Activated naive CD4-positive, alpha-beta T cell (primary cell): ENCODE measurements around the gene NMD3.

Experiments
- DNase-seq, 4 experiments: peaks; one replicate each; lab custom pipeline; 2025; lab: John Stamatoyannopoulos, UW

The NMD3 gene

DNA sequence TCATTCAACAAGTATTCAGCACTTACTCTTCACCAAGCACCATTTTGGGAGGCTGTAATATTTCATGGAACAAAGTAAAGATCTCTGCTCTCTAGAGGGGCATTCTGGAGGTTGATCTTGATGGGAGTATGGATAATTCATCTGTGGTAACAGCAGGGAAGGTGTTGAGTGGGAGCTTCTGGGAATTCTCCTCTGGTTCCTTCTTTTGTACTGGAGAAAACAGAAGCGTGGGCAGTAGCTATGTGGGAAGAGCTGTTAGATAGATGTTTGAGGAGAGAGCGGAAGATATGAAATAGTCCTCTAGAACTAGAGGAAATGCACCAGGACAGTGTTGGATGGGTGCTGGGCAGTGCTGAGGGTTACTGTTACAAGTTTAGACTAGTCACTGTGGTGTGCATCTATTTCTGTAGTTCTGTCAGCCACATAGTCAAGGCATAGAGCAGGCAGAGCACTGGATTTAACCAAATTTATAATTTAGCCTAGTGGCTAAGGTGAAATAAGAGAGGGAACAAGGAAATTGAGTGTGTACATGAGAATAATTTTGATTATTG, 9.6 kb downstream of the NMD3 start:
- no peak for DNase-seq

DNA sequence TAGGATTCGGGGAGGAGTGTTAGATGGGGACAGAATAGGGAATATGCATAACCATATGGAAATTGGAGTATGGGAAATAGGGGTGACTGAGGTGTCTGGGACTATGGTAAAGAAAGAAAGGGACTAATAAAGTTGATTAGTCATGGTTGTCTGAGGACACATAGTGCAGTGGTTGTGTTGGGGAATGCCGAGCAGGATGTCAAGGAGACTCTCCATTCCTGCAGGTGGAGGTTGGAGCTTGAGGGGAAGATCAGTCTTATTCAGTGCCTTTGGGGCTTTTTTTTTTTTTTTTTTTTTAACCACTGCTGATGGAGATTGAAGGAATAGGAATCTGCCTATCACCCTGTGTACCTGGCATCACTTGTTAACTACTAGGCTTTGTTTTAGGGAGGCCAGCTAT, 10.8 kb downstream of the NMD3 start:
- DNase-seq: no peak

DNA sequence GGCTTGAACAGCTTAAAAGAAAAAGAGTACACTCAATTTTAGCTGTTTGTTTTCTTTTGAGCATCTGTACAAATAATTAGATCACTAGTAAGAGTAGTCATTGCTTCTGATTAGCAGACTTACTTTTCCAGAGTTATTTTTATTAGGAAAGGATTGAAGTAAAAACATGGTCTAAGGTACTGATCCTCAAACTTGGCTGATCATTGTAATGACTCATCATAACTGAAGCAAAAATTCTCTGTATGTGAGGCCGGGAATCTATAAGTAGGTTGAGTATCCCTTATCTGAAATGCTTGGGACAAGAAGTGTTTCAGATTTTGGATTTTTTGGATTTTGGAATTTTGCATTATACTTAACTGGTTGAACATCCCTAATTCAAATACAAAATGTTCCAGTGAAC, 12.4 kb downstream of the NMD3 start:
- no peak for DNase-seq

DNA sequence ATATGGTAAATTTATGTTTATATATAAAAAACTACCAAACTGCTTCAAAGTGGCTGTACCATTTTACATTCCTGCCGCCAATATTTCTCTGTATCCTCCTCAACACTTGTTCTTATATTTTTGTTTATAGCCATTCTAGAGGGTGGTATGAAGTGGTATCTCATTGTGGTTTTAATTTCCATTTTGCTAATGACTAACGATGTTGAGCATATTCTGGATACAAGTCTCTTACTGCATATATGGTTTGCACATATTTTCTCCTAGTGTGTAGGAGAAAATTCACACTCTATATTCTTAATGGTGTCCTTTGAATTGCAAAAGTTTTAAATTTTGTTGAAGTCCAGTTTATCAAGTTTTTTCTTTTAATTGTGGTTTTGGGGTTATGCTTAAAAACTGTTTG, 15.1 kb downstream of the NMD3 start:
- no peak for DNase-seq

DNA sequence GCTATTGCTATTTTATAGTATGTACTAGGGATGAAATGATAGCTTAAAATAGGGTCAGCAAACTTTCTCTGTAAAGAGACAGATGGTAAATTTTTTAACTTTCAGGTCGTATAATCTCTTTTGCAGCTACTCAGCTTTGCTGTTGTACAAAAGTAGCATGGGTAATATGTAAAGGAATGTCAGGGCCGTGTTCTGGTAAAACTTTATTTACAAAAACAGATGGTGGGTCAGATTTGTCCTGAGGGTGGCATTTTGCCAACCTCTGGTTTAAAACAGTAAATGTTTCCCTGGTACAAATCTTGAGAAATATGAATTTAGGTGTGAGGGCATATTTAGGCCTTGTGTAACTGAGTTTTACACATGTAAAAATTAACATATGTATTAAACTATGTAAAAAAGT, 18.6 kb downstream of the NMD3 start:
- no peak for DNase-seq

DNA sequence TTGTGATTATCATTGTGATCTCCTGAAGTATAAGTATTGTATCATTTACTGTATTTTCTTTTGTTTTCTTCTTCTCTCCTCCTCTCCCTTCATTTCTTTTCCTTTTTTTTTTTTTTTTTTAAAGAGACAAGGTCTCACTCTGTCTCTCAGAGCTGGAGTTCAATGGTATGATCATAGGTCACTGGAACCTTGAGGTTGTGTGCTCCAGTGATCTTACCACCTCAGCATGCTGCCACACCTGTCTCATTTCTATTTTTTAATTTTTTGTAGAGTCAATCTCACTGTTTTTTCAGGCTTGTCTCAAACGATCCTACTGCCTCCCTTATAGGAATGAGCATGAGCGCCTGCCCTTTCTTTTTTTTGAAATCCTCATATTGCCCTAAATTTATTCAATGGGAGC, 23.4 kb downstream of the NMD3 start:
- DNase-seq: no peak

DNA sequence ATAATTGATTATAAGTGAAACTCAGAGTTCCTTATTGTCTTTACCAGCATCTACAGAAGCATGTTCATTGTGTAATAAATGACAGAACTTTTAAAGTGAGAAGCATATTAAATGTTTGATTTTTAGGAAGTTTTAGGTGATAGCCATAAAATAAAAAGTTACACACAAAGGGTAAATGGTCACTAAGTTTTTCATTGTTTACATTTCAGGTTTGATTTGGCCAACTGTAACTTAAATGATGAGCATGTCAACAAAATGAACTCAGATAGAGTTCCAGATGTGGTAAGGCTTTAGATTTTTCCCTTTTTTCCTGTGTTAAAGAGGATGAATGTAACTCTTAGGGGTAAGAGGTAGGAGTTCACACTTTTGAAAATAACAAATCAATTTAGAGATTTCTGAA, 25.9 kb downstream of the NMD3 start:
- no peak for DNase-seq

DNA sequence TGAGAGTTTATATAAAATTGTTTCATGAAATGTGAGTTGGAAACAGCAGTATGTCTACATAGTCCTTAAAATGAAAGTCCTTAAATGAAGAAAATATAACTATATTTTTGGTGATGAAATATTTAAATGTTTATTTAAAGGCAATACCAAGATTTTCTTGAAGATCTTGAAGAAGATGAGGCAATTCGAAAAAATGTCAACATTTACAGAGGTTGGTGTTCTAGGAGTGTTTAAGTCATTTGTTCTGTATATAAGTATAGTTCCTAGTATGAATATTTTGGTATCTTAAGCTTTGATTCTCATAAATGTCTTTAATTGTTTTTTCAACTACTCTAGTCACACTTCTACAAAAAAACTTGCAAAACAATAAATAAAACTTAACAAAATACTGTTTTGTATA, 29.0 kb downstream of the NMD3 start:
- no peak for DNase-seq

DNA sequence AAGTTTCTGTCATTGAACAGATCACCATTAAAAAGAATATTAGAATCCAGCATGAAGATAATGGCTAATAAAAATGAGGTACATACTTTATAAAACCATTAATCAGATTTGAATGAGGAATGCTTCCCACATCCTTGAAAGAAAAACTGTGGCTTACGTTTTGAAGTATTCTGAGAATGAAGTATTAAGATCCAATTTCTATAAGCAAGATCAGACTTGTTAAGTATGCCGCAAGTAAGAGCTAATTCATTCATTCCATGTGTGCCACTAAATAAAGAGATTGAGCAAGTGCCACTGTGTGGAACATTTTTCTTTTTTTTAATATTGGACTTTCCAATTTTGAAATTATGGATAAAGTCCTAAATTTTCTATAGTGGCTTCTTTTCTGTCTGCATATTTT, 30.6 kb downstream of the NMD3 start:
- DNase-seq: no peak

DNA sequence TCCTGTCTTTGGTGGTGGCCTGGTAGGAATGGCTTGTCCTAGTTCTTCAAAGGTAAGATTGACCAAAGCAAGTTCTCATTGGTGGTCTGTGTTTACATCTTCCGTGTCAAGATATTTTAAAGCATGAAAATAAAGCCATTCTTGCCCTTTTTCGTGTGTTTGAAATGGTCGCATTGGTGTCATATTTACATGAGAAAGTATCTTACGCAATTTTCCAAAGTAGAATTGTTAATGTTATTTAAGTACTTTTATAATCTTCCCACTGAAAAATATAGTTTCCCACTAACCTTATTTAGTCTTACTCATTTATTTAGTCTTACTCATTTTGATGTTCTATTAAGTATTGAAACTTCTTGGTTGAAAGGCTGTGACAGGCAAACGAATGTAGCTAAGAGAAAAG, 31.0 kb downstream of the NMD3 start:
- DNase-seq: no peak

DNA sequence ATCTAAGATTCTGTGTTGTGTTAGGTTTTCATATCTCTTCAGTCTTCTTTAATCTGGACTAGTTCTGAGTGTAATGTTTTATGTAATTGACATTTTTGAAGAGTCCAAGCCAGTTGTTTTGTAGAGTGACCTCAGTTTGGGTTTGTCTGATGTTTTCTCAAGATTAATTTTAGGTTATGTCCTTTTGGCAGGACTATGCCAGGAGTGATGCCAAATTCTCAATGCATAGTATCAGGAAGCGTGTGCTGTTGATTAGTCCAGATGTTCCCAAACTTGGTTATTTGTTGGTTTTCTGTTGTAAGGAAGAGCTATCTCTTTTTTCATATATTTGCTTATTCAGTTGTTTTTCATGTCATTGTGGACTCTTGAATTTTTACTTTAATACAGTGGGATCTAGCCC, 32.6 kb downstream of the NMD3 start:
- DNase-seq: no peak

DNA sequence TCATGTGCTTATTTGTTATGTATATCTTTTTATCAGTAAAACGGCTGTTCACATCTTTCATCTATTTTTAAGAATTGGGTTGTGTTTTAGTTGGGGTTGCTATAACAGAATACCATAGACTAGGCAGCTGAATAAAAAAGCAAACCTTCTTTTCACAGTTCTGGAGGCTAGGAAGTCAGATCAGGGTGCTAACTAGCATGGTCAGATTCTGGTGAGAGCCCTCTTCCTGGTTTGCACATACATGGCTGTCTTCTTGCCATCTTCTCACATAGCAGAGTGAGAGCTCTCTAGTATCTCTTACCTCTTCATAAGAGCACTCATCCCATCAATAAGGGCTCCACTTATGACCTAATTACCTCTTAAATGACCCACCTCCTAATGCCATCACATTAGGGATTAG, 33.8 kb downstream of the NMD3 start:
- no peak for DNase-seq

DNA sequence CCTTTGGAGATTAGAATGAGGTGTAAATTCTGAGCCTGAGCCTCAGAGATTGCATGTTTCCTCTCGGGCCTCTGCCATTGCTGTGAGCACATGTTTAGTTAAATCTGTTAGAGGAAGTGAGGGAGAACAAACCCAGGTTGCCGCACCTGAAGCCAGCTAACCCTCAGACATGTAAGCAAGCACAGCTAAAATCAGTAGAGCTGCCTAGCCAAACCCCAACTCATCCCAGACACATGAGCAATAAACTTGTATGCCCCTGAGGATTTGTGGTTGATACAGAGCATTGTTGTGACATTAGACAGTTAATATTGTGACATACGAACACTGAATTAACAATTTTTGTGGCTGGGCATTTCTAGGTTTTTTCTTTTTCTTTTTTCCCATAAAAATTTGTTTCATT, 41.9 kb downstream of the NMD3 start:
- no peak for DNase-seq

DNA sequence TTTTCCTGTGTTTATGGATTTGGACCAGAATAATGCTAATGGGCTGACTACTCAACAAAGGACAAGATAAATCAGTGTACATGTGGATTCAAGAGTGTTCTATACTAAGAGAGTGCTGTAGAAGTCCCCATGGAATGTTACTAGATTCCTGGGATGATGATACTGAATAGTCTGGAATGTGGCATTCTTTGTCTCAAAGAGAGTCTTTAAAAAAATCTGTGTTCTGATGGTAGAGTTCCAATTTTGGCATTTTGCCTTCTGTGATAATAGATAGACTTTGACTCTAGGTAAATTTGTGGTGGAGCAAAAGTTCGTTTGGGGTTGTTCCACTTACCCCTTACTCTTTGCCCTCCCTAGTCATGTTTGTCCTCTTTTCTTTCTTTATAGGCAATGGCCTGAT, 43.7 kb downstream of the NMD3 start:
- DNase-seq: no peak

DNA sequence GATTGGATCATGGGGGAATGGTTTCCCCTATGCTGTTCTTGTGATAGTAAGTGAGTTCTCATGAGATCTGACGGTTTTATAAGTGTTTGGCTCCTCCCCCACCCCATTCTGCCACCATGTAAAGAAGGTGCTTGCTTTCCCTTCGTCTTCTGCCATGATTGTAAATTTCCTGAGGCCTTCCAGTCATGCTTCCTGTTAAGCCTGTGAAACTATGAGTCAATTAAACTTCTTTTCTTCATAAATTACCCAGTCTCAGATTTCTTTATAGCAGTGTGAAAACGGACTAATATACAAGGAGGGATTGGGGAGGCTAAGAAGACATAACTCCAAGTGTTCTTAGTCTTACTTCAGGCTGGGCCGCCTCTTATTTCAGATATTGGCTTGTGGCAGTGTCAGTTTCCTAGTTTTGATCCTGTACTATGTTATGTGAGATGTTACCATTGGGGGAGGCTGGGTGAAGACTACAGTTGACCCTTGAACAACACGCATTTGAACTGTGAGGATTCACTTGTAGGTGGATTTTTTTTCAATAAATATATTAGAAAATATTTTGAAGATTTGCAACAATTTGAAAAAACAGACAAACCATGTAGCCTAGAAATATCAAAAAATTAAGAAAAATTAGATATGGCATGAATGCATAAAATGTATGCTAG, 44.9 kb downstream of the NMD3 start:
- no peak for DNase-seq

DNA sequence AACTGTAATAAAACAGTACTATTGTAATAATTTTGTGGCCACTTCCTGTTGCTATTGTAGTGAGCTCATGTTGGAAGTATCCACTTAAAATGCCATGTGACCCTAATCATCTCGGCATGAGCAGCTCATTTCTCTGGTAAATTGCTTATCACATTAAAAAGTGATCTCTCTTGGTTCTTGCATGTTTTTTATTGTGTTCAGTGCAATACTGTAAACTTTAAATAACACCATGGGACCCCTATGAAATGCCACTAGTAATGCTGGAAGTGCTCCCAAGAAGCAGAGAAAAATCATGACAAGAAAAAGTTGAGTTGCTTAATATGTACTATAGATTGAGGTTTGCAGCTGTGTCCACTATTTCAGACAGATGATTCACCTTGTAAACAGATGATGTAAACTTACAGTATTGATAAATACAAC, 45.6 kb downstream of the NMD3 start:
- DNase-seq: no peak

DNA sequence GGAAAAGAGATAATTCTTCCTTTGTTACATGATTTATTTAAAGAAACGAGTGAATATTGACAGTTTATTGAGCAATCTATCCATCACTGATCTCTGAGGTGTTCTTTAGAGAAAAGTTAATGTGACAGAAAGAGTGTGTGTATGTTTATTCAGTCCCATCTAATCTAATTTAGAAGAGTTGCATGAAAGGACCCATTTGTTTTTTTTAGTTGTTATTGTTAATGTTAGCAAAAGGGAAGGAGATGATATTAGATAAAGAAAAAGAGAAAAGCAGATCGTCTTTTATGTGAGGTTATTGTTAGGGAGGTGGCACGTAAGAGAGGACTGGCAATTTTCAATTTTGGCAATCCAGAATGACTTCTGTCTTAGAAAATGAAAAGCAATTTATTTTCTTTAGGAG, 46.5 kb downstream of the NMD3 start:
- DNase-seq: no peak

DNA sequence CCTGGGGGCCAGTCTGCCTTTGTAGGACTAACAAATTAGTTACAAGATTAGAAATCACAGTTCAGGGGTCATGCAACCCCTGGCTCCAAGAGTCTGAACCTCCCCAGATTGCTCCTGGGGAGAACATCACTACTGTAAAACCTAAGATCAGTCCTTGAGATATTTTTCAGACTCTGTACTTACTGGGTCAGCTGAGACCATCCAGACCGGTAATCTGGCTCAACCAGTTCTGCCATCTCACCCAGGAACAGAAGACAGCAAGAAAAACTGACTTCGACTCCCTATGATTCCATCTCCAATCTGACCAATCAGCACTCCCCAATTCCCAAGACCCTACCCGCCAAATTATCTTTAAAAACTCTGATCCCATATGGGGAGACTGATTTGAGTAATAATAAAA, 47.5 kb downstream of the NMD3 start:
- no peak for DNase-seq

DNA sequence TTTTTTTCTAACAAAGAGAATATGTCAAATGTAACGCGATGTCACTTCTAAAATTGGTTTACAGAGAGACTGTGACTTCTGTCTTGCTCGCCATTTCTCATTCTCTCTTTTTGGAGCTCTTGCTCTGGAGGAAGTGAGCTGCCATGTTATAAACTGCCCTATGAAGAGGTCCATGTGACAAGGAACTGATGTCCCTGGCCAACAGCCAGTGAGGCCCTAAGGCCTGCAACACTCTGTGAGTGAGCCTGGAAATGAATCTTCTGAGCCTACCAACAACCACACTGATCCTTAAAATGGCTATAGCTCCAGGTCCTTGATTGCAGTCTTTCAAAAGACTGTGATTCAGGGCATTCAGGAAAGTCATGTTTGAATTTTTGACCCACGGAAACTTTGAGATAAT, 49.9 kb downstream of the NMD3 start:
- no peak for DNase-seq

DNA sequence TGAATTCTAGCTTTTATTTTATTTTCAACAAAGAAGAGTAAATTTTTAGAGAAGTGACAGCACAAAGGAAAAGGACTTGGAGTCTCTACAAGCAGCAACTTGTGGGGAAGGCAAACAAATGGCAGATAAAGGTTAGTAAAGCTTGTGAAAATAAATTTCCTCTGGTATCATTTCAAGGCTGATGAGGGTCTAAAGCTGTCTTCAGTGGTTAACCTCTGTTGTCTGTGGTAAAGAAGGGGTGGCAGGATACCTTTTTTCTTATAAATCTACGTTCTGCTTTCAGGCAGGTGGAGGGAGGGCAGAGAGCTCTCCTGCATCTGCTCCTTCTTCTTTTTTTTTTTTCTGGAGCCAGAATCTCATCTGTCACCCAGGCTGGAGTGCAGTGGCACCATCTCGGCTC, 50.5 kb downstream of the NMD3 start:
- DNase-seq: no peak

DNA sequence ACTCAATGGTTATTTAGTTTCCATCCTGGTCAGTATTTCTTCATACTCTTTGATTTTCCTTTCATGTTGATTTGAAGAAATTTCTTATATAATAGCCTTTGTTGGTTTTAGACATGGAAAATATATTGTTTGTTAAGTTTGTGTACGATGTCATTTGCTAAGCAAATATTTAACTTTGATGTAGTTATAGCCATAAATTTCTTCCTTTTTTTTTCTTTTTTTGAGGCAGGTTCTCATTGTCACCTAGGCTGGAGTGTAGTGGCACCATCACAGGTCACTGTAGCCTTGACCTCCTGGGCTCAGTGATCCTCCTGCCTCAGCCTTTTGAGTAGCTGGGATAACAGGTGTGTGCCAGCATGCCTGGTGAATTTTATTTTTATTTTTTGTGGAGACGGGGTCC, 51.4 kb downstream of the NMD3 start:
- no peak for DNase-seq

DNA sequence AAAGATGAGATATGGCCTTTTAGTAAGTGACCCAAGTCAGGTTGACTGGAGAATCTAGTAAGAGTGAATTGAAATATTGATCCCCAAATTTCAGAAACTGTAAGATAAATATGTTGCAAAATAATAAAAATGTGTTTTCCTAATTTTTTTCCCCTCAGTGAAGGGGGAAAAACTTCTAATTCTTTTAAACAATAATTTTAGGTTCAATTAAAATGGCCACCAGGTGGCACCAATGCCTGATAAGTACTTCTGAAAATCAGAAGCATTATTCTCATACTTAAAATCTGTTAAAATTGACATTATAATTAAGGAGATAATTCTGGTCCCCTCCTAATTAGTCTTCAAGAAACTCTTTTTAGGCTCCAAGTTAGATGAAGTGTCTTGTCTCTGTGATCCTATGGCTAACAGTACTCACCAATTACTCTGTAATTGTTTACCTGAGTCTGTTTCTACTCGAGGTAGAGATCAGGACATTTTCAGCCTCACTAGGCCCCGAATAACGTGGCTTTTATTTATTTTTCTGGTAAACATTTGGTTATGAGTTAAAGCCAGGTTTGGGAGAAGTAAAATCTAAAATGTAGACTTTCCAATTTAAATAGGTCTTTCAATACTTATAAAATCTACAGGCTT, 52.6 kb downstream of the NMD3 start:
- no peak for DNase-seq

DNA sequence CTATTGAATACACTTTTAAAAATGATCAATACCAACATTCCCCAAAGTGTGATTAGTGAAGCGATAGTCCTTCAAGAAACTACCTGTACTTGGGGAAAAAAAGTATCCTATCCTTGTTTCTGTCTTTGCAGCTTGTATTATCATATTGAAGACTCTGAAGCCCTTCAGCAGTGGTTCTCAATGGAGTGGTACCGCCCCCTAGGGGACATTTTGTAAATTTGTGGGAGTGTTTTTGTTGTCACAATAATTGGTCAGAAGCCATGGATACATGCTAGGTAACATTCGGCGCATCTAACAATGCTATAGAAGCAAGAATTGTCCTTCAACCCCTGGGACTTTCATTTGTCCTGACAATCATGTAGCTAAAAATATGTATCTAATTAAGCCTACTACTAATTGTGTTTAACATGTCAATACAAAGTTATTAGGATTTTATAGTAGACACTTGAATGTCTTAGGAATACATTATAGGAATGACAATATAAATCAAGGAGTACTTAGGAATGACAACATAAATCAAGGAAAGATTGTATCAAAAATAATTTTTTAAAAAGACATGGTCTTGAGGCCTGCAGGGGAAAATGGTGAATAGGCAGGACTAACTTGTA, 53.7 kb downstream of the NMD3 start:
- no peak for DNase-seq

DNA sequence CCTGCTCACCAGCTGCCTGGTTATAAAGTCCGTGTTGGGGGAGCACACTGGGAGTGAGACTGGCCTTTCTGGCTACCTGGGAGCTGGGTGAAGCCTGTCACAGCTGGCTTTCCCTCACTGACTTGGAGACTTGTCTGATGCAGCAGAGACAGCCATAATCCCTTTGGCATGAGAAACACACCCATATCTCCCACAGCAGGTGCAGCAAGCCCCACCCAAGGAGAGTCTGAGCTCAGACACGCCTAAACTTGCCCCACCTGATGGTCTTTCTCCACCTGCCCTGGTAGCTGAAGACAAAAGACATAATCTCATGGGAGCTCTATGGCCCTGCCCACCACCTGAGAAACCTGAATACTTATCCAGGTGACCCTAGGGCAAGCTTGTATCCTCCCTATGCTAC, 54.8 kb downstream of the NMD3 start:
- no peak for DNase-seq
